Thymus (tissue), 14 donors: Measurements from ENCODE around the gene C20orf144. TPM values are rescaled to one million over a fixed set of nuclear protein-coding genes. Genes with fewer than 3 reads are reported as not detected.

Source experiments
- DNase-seq, 9 donors: peaks; one replicate each; pipeline ENCODE4 v3.0.0-alpha.2; 2013; ENCODE audit warnings: low spot score in 9 of 9, low read depth in 6 of 9, missing footprints in 1 of 9
- H3K27ac ChIP-seq, 2 donors: one replicate each; pipeline ENCODE4 v1.5.1; 2013; ENCODE audit warnings: control low read depth in 1 of 2, low read depth in 1 of 2, low read length in 1 of 2, mild to moderate bottlenecking in 1 of 2, moderate library complexity in 1 of 2
- H3K27me3 ChIP-seq, 2 donors: one replicate each; pipeline ENCODE4 v1.5.1; 2013; ENCODE audit warnings: low read length in 1 of 2; ENCODE audit not compliant: control insufficient read depth in 2 of 2, insufficient read depth in 1 of 2
- H3K36me3 ChIP-seq, 2 donors: one replicate each; pipeline ENCODE4 v1.5.1; 2013; ENCODE audit warnings: low read length in 1 of 2, mild to moderate bottlenecking in 1 of 2, moderate library complexity in 1 of 2; ENCODE audit not compliant: control insufficient read depth in 2 of 2, insufficient read depth in 2 of 2
- H3K4me1 ChIP-seq, 2 donors: one replicate each; pipeline ENCODE4 v1.5.1; 2013; ENCODE audit warnings: low read length in 2 of 2; ENCODE audit not compliant: control insufficient read depth in 2 of 2, insufficient read depth in 2 of 2
- H3K4me3 ChIP-seq, 2 donors: one replicate each; pipeline ENCODE4 v1.5.1; 2013; ENCODE audit warnings: low read length in 2 of 2, control low read depth in 1 of 2, mild to moderate bottlenecking in 1 of 2
- H3K9me3 ChIP-seq, 2 donors: one replicate each; pipeline ENCODE4 v1.5.1; 2013; ENCODE audit warnings: low read length in 1 of 2, mild to moderate bottlenecking in 1 of 2; ENCODE audit not compliant: control insufficient read depth in 2 of 2, insufficient read depth in 1 of 2
- WGBS: extraction: QIAGEN DNeasy Blood & Tissue Kit; methylation state at CpG from one replicate; pipeline ENCODE4 v1.1.7; 2013; 5-methylcytosine and 5-hydroxymethylcytosine counted together
- long read RNA-seq, 10 donors: transcript quantifications; one replicate each; lab custom pipeline, GENCODE V29; 2026
- polyA plus RNA-seq: library from polyadenylated mRNA; stranded (reverse); fragments of 200-250 nt; gene quantifications from one replicate; pipeline ENCODE4 v1.2.3, GENCODE V29; 2013
- total RNA-seq: library from RNA; stranded (reverse); fragments of 120-200 nt; gene quantifications from one replicate; pipeline ENCODE4 v1.2.4, GENCODE V29; 2013
- donor health status: healthy.

Gene C20orf144
- total RNA-seq, result 0.09 TPM
- 0.23 TPM for polyA plus RNA-seq
- long read RNA-seq, donor 1, result 0 reads
- long read RNA-seq, donor 2, partial matches to known transcripts, result 17 of 29 reads
- long read RNA-seq, donor 2, other reads (novel, unspliced or antisense), result 12 of 29 reads
- long read RNA-seq, donor 3, result 0 reads
- long read RNA-seq, donor 4, result 0 reads
- long read RNA-seq, donor 5, result 0 reads
- long read RNA-seq, donor 6, result 0 reads
- long read RNA-seq, donor 7, result 0 reads
- long read RNA-seq, donor 8, result 0 reads
- long read RNA-seq, donor 9, result 0 reads
- long read RNA-seq, donor 10, partial matches to known transcripts, result 0 of 1 reads
- long read RNA-seq, donor 10, other reads (novel, unspliced or antisense), result 0 of 1 reads

DNA sequence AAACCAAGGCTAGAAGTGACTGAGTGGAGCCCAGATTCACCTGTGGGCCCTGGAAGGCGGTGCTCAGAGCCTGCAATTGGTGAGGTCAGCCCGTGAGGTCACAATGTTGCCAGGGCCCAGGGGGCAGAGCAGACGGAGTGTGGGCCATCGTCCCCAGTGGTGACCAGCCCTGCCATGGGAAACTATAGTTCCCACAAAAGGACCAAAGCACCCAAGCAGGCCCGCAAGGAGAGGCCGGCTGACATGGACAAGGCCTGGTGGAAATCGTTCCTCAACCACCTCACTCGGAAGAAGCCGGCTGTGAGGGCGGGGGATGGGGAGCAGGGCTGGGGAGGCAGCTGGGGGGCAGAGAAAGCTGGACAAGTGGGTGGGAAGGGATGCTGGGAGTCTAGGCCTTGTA, at the start of gene C20orf144:
Gene C20orf144 (plus strand): TSS at position 156 of the 400 bp plus-strand sequence. CDS start 19 bp downstream, at position 175.
- peaks cover 0 to 9% of the 10 kb centered on the region in 2 donors for H3K36me3 ChIP-seq
- WGBS, result 98% methylated on average over 10 of the region's 10 CpGs

DNA sequence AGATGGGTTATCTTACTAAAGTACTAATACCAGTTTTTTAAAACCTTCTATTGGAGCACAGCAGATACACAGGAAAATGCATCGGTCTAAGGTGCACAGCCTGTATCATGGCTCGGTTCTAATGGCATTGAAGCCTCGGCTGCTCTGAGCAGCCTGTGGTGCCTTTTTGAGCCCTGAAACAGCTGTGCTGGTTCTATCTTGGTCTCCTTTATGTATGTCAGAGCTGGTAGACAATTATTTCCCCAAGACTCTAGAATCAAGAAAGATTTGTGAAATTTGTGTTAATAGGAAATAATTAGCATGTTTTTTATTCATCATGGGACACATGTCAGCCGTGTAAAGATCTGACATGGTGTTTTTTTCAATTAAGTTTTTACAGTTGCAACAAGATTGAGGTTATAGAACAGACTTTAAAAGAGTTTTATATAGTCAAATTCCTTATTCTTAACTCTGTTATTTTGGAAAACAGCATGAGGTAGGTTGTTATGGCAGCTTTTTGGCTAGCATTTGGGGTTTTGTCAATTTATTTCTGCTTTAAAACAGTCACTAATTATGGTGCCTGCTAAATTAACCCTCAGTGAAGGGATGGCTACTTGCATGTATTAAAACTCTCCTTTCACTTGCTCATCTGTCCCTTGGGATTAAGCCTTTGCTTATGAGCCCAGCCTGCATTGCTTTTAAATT, 40.3 kb upstream of the C20orf144 start:
- Histone ChIP-seq H3K4me3 (no peak overlapping the region), H3K27ac (no peak overlapping the region), H3K27me3 (no peaks in the 10 kb centered on the region), H3K36me3 (peaks cover 21 to 25% of the 10 kb centered on the region in 2 donors), H3K9me3 (no peaks in the 10 kb centered on the region), H3K4me1 (no peaks in the 10 kb centered on the region)
- over 99% methylated on average over 4 of the region's 4 CpGs for whole genome bisulfite sequencing
- DNase-seq, result no peak

More for the DNA sequence above, at the start of gene C20orf144:
- Histone ChIP-seq H3K27me3 (peaks cover 3 to 19% of the 10 kb centered on the region in 2 donors), H3K9me3 (peaks cover 0 to 4% of the 10 kb centered on the region in 2 donors), H3K4me1 (peaks cover 0 to 31% of the 10 kb centered on the region in 2 donors), H3K27ac (peak within 1 kb of the TSS; percentile 77 to 91), H3K4me3 (peak within 1 kb of the TSS; percentile 65 to 78)
- DNase-seq, result no peak

GRCh38 chr20:33622705-33623365, 39.3 kb upstream of the C20orf144 start:
- Histone ChIP-seq H3K27ac (no peak overlapping the region), H3K4me3 (no peak overlapping the region), H3K4me1 (no peaks in the 10 kb centered on the region), H3K36me3 (peaks cover 21 to 25% of the 10 kb centered on the region in 2 donors), H3K27me3 (no peaks in the 10 kb centered on the region), H3K9me3 (no peaks in the 10 kb centered on the region)
- WGBS, result 99% methylated on average over 10 of the region's 10 CpGs
- no peak for DNase-seq

- no peaks in the 10 kb centered on the region for H3K4me1 ChIP-seq
- no peak overlapping the region for H3K4me3 ChIP-seq
- H3K27me3 ChIP-seq, result no peaks in the 10 kb centered on the region
- peaks cover 29 to 34% of the 10 kb centered on the region in 2 donors for H3K36me3 ChIP-seq
- no peaks in the 10 kb centered on the region for H3K9me3 ChIP-seq
- 98% methylated on average over 3 of the region's 3 CpGs for WGBS
- DNase-seq, result no peak
- no peak overlapping the region for H3K27ac ChIP-seq
Observed at GRCh38 chr20:33624399-33624798, 37.7 kb upstream of the C20orf144 start.

DNA sequence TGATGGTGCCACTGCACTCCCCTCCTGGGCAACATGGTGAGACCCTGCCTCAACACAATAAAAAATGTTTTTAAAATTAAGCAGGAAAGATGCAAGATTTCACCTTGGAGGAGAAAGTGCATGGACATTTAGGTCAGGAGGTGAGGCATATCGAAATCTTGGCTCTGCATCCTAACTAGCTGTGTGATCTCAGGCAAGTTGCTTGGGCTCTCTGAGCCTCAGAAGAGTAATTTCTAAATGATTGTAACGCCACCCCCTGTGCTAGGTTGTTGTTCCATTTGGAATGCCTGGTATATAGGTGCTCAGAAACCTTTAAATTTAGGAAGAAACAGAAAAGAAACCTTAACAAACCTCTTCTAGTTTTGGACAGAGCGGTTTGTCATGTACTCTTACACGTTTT, 35.9 kb upstream of the C20orf144 start:
- H3K27ac ChIP-seq, result no peak overlapping the region
- no peak overlapping the region for H3K4me3 ChIP-seq
- H3K36me3 ChIP-seq, result peaks cover 43 to 44% of the 10 kb centered on the region in 2 donors
- 99% methylated on average over 4 of the region's 4 CpGs for WGBS
- no peak for DNase-seq
- no peaks in the 10 kb centered on the region for H3K4me1 ChIP-seq
- H3K9me3 ChIP-seq, result no peaks in the 10 kb centered on the region
- H3K27me3 ChIP-seq, result no peaks in the 10 kb centered on the region

GRCh38 chr20:33627577-33628216, 34.4 kb upstream of the C20orf144 start:
- H3K27me3 ChIP-seq, result no peaks in the 10 kb centered on the region
- H3K9me3 ChIP-seq, result no peaks in the 10 kb centered on the region
- DNase-seq, result no peak
- WGBS, result 100% methylated on average over 4 of the region's 4 CpGs
- no peak overlapping the region for H3K27ac ChIP-seq
- H3K4me3 ChIP-seq, result no peak overlapping the region
- H3K36me3 ChIP-seq, result peaks cover 44 to 51% of the 10 kb centered on the region in 2 donors
- H3K4me1 ChIP-seq, result no peaks in the 10 kb centered on the region

- no peak overlapping the region for H3K4me3 ChIP-seq
- H3K27me3 ChIP-seq, result no peaks in the 10 kb centered on the region
- H3K36me3 ChIP-seq, result peaks cover 38 to 45% of the 10 kb centered on the region in 2 donors
- H3K9me3 ChIP-seq, result no peaks in the 10 kb centered on the region
- no peak for DNase-seq
- 99% methylated on average over 10 of the region's 10 CpGs for WGBS
- H3K4me1 ChIP-seq, result no peaks in the 10 kb centered on the region
- no peak overlapping the region for H3K27ac ChIP-seq
Observed at GRCh38 chr20:33629533-33629932, 32.6 kb upstream of the C20orf144 start.

DNA sequence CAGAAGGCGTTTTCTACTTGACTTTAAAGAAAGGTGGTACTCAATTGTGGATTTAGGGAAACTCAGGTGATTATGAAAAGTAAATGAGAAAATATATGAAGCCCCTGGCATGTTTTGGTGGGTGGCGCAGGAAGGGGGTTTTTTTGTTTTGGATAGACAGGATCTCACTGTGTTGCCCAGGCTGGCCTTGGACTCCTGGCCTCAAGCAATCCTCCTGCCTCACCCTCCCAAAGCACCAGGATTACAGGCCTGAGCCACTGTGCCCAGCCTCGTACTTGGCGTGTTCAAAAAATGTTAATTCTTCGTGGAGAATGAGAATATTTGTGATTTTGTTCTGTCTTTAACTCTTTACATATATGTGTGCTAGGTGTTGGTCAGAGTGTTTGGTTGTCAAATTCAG, 32.1 kb upstream of the C20orf144 start:
- H3K4me3 ChIP-seq, result no peak overlapping the region
- WGBS, result 98% methylated on average over 5 of the region's 5 CpGs
- H3K4me1 ChIP-seq, result no peaks in the 10 kb centered on the region
- H3K27ac ChIP-seq, result no peak overlapping the region
- H3K9me3 ChIP-seq, result no peaks in the 10 kb centered on the region
- DNase-seq, result no peak
- H3K36me3 ChIP-seq, result peaks cover 35 to 41% of the 10 kb centered on the region in 2 donors
- H3K27me3 ChIP-seq, result no peaks in the 10 kb centered on the region
